SK-N-SH (cell line): Measurements from ENCODE around the gene MINDY3.
"Not testable (repeated sequence)": the region's sequence is repeated elsewhere in the genome, so short reads cannot be mapped to it uniquely, and the experiment has no call there.

Source experiments
- ELF1 ChIP-seq: IDR thresholded peaks from 2 replicates; pipeline ENCODE4 v1.4.0; 2012
- EP300 ChIP-seq, 2 experiments: IDR thresholded peaks; 2 replicates each; pipeline versions ENCODE4 v1.4.0 to v1.6.1; 2012; ENCODE audit warnings: borderline replicate concordance in 1 of 2, low read depth in 1 of 2, low read length in 1 of 2
- FOXJ3 ChIP-seq: sonication (generic); formaldehyde crosslinking; IDR thresholded peaks from 2 replicates; pipeline ENCODE4 v1.5.1; 2020; ENCODE audit warnings: mild to moderate bottlenecking, missing genetic modification reagents
- MXI1 ChIP-seq: IDR thresholded peaks from 2 replicates; pipeline ENCODE4 v1.6.1; 2012; ENCODE audit warnings: mild to moderate bottlenecking, low read depth, low read length, improper control_type of control experiment
- NRF1 ChIP-seq: IDR thresholded peaks from 2 replicates; pipeline ENCODE4 v1.6.1; 2012; ENCODE audit warnings: low read depth, mild to moderate bottlenecking, low read length
- RAD21 ChIP-seq: IDR thresholded peaks from 2 replicates; pipeline ENCODE4 v1.6.1; 2012; ENCODE audit warnings: mild to moderate bottlenecking, low read length
- RXRA ChIP-seq: IDR thresholded peaks from 2 replicates; pipeline ENCODE4 v1.4.0; 2012; ENCODE audit warnings: low read depth, mild to moderate bottlenecking, borderline replicate concordance
- TAF1 ChIP-seq: IDR thresholded peaks from 2 replicates; pipeline ENCODE4 v1.6.1; 2012; ENCODE audit warnings: low read depth, mild to moderate bottlenecking, low read length, moderate library complexity, borderline replicate concordance
- TF ChIP-seq, protein P1 (sequence below): fragments of 150-350 bp; IDR thresholded peaks from 2 replicates; pipeline ENCODE4 v1.6.1; 2016; ENCODE audit warnings: mild to moderate bottlenecking, low read depth, low read length
- TF ChIP-seq, protein P2 (sequence below): fragments of 200-600 bp; sonication (generic); IDR thresholded peaks from 2 replicates; pipeline ENCODE4 v1.6.1; 2017; ENCODE audit warnings: antibody characterized with exemption, mild to moderate bottlenecking, moderate library complexity
- TF ChIP-seq, protein P3 (sequence below): fragments of 150-350 bp; IDR thresholded peaks from 2 replicates; pipeline ENCODE4 v1.6.1; 2017; ENCODE audit warnings: antibody characterized with exemption, low read length, low read depth, borderline replicate concordance
- TF ChIP-seq, protein P4 (sequence below): IDR thresholded peaks from 2 replicates; pipeline ENCODE4 v1.6.1; 2012; ENCODE audit warnings: mild to moderate bottlenecking, low read depth, low read length, moderate library complexity
- TF ChIP-seq, protein P5 (sequence below): IDR thresholded peaks from 2 replicates; pipeline ENCODE4 v1.4.0; 2012; ENCODE audit warnings: low read depth
- TF ChIP-seq, protein P6 (sequence below): IDR thresholded peaks from 2 replicates; pipeline ENCODE4; 2012

DNA sequence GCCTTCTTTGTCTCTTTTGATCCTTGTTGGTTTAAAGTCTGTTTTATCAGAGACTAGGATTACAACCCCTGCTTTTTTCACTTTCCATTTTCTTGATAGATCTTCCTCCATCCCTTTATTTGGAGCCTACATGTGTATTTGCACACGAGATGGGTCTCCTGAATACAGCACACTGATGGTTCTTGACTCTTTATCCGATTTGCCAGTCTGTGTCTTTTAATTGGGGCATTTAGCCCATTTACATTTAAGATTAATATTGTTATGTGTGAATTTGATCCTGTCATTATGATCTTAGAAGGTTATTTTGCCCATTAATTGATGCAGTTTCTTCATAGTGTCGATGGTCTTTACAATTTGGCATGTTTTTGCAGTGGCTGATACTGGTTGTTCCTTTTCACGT, 16.0 kb upstream of the MINDY3 start:
- TF ChIP-seq, protein P1, sequence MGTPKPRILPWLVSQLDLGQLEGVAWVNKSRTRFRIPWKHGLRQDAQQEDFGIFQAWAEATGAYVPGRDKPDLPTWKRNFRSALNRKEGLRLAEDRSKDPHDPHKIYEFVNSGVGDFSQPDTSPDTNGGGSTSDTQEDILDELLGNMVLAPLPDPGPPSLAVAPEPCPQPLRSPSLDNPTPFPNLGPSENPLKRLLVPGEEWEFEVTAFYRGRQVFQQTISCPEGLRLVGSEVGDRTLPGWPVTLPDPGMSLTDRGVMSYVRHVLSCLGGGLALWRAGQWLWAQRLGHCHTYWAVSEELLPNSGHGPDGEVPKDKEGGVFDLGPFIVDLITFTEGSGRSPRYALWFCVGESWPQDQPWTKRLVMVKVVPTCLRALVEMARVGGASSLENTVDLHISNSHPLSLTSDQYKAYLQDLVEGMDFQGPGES = not testable (repeated sequence)
- TF ChIP-seq, protein P2, sequence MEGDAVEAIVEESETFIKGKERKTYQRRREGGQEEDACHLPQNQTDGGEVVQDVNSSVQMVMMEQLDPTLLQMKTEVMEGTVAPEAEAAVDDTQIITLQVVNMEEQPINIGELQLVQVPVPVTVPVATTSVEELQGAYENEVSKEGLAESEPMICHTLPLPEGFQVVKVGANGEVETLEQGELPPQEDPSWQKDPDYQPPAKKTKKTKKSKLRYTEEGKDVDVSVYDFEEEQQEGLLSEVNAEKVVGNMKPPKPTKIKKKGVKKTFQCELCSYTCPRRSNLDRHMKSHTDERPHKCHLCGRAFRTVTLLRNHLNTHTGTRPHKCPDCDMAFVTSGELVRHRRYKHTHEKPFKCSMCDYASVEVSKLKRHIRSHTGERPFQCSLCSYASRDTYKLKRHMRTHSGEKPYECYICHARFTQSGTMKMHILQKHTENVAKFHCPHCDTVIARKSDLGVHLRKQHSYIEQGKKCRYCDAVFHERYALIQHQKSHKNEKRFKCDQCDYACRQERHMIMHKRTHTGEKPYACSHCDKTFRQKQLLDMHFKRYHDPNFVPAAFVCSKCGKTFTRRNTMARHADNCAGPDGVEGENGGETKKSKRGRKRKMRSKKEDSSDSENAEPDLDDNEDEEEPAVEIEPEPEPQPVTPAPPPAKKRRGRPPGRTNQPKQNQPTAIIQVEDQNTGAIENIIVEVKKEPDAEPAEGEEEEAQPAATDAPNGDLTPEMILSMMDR = not testable (repeated sequence)
- not testable (repeated sequence) for TF ChIP-seq TAF1; FOXJ3 (CRISPR knock-in tag); EP300 (IDR thresholded peaks at IDR 0.05; ENCODE audit: borderline replicate concordance in 1 of 2, low read depth in 1 of 2, low read length in 1 of 2); ELF1; MXI1; RAD21; NRF1; RXRA
- TF ChIP-seq, protein P3, sequence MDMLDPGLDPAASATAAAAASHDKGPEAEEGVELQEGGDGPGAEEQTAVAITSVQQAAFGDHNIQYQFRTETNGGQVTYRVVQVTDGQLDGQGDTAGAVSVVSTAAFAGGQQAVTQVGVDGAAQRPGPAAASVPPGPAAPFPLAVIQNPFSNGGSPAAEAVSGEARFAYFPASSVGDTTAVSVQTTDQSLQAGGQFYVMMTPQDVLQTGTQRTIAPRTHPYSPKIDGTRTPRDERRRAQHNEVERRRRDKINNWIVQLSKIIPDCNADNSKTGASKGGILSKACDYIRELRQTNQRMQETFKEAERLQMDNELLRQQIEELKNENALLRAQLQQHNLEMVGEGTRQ = not testable (repeated sequence)
- TF ChIP-seq, protein P4, sequence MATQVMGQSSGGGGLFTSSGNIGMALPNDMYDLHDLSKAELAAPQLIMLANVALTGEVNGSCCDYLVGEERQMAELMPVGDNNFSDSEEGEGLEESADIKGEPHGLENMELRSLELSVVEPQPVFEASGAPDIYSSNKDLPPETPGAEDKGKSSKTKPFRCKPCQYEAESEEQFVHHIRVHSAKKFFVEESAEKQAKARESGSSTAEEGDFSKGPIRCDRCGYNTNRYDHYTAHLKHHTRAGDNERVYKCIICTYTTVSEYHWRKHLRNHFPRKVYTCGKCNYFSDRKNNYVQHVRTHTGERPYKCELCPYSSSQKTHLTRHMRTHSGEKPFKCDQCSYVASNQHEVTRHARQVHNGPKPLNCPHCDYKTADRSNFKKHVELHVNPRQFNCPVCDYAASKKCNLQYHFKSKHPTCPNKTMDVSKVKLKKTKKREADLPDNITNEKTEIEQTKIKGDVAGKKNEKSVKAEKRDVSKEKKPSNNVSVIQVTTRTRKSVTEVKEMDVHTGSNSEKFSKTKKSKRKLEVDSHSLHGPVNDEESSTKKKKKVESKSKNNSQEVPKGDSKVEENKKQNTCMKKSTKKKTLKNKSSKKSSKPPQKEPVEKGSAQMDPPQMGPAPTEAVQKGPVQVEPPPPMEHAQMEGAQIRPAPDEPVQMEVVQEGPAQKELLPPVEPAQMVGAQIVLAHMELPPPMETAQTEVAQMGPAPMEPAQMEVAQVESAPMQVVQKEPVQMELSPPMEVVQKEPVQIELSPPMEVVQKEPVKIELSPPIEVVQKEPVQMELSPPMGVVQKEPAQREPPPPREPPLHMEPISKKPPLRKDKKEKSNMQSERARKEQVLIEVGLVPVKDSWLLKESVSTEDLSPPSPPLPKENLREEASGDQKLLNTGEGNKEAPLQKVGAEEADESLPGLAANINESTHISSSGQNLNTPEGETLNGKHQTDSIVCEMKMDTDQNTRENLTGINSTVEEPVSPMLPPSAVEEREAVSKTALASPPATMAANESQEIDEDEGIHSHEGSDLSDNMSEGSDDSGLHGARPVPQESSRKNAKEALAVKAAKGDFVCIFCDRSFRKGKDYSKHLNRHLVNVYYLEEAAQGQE = not testable (repeated sequence)
- TF ChIP-seq, protein P5, sequence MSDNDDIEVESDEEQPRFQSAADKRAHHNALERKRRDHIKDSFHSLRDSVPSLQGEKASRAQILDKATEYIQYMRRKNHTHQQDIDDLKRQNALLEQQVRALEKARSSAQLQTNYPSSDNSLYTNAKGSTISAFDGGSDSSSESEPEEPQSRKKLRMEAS = not testable (repeated sequence)
- TF ChIP-seq, protein P6, sequence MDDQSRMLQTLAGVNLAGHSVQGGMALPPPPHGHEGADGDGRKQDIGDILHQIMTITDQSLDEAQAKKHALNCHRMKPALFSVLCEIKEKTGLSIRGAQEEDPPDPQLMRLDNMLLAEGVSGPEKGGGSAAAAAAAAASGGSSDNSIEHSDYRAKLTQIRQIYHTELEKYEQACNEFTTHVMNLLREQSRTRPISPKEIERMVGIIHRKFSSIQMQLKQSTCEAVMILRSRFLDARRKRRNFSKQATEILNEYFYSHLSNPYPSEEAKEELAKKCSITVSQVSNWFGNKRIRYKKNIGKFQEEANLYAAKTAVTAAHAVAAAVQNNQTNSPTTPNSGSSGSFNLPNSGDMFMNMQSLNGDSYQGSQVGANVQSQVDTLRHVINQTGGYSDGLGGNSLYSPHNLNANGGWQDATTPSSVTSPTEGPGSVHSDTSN = not testable (repeated sequence)
